HG03432 (cell line): Measurements from ENCODE around the gene RBM27.
"Not testable (repeated sequence)": the region's sequence is repeated elsewhere in the genome, so short reads cannot be mapped to it uniquely, and the experiment has no call there.

Experiments used
- ATAC-seq: cut with Tn5 transposase; IDR thresholded peaks from one replicate; pipeline ENCODE4 v1.9.1; 2021; ENCODE audit warnings: mild to moderate bottlenecking, moderate library complexity; ENCODE audit not compliant: unreplicated experiment

The RBM27 gene

DNA sequence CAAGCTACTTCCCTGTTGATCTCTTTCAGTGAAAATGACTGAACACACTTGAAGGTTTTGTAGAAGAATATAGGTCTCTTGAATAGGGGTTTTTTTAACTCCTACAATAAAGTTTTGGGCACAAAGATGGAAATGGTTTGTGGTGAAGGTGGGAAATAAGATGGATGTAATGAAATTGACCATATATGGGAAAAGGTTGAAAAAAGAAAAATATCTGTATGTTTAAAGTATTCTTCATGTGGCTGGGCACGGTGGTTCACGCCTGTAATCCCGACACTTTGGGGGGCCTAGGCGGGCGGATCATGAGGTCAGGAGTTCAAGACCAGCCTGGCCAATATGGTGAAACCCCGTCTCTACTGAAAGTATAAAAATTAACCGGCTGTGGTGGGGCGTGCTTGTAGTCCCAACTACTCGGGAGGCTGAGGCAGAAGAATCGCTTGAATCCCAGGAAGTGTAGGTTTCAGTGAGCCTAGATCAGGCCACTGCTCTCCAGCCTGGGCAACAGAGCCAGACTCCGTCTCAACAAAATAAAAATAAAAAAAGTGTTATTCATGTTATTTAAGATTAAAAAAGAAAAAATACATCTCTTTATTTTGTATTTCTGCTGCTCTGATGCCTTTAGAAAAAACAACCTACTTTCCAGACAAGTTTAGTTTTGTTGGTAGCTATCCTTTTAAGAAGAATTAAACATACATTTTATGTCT lies 2.2 kb downstream of the RBM27 start:
- no peak for ATAC-seq

DNA sequence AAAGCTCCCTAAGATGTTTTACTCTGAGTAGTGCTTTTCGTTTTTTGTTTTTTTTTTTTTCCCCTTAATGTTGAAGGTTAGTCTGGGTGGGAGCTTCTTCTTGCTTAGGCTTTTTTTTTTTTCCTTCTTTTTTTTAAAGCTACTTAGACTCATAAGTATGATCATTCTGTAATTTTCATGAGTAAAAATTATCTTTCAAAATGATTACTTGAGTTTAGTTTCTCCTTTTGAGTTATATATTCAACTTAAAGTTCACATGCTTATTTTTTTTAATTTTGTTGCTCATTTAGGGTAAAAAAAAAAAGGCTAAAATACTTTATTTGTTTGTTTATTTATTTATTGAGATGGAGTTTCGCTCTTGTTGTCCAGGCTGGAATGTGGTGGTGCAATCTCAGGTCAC lies 2.9 kb downstream of the RBM27 start:
- no peak for ATAC-seq

GRCh38 chr5:146208916-146209522 lies 5.6 kb downstream of the RBM27 start:
- no peak for ATAC-seq

DNA sequence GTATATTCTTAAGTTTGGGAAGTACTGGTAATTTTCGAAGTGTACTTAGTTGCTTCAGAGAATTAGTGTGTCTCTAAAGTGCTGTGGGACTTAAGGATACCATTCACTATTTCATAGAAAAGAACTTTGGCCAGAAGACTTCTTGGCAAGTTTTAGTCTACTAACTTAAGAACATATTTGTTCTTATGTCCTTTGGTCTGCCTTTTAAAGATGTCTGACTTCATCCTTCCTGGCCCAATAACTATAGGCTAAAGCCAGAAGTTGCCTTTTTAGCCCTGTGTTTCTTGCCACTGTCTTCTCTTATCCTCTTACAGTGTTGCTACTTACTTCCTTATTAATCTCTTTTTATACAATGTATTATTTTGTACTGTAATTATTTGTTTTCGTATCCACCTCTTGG lies 6.3 kb downstream of the RBM27 start:
- no peak for ATAC-seq

DNA sequence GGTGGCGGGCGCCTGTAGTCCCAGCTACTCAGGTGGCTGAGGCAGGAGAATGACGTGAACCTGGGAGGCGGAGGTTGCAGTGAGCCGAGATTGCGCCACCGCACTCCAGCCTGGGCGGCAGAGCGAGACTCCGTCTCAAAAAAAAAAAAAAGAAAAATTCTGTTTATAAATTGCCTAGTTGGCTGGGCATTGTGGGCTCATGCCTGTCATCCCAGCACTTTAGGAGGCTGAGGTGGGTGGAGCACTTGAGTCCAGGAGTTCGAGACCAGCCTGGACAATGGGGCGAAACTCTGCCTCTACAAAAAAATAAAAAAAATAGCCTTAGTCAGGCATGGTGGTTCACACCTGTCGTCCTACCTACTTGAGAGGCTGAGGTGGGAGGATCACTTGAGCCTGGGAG lies 7.4 kb downstream of the RBM27 start:
- not testable (repeated sequence) for ATAC-seq

DNA sequence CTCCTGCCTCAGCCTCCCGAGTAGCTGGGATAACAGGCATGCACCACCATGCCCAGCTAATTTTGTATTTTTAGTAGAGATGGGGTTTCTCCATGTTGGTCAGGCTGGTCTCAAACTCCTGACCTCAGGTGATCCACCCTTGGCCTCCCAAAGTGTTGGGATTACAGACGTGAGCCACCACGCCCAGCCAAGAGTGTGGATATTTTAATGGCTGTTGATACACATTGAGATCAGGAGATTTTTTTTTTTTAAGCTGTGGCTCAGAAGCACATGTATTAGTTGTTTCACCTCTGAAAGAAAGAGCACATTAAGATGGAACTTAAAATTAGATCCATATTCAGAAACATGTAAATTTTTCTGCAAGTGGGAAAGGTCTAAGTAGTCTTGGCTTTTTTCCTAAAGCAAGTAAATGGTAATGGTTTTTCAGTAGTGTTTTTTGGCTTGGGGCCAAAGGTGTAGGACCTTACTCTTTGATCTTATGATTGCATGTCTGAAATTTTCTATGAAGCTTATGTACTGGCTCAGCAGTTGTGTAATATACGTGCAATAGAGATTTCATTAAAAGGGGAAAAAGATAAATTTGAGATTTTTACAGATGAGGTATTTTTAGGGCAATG lies 9.9 kb downstream of the RBM27 start:
- ATAC-seq: no peak

GRCh38 chr5:146214881-146215280 lies 11.5 kb downstream of the RBM27 start:
- peak; percentile 63 for ATAC-seq

DNA sequence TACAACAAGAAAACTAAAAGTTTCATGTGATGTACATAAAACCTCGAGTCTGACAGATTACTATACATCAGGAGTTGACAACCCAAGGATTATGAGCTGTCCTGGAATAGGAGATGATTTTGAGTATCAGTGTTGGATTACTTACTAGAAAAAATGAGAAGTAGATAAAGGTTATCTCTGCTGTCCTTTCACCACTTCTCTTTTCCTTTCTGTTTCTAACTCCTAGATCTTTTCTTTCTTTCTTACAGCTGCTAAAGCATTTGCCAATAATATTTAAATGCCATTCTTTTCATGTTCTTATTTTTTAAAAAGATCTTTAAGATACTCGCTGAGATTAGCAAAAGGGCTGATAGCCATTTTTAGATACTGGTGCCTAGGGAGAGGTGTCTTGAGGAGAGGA lies 14.8 kb downstream of the RBM27 start:
- no peak for ATAC-seq

DNA sequence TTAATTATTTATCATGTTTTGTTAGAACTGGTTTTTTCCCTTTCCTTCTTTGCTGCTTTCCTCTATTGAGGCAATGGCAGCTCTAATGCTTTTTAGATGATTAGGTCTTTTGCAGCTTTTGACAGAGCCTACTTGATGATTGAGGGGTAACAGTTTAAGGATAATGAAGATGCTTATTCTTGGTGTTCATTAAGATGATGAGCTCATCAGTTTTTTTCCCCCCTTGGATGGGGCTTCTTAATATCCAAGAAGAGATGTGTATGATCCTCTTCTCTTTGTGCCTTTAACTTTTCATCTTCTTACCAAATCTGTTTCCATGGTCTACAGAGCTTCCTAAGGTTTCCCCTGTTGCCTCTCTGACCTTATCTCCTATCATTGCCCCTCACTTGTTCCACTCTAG lies 15.8 kb downstream of the RBM27 start:
- ATAC-seq: no peak

GRCh38 chr5:146221234-146221633 lies 17.8 kb downstream of the RBM27 start:
- no peak for ATAC-seq

DNA sequence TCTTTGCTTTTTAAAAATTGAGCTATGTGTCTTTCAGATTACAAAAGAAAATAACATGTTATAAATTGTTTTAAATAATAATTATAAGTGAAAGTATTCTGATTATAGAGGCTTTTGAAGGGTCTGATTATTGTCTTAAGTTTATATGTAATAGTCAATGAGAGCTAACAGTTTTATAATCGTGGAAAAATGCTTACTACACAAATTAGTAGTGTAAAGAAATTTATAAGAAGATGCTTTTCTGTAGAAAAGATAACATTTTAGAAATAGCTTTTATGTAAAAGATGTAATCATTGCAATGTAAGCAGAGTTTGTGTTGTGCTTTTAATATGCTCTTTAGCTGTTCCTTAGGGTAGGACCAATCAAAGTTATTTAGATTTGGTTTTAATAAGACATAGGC lies 18.6 kb downstream of the RBM27 start:
- no peak for ATAC-seq

DNA sequence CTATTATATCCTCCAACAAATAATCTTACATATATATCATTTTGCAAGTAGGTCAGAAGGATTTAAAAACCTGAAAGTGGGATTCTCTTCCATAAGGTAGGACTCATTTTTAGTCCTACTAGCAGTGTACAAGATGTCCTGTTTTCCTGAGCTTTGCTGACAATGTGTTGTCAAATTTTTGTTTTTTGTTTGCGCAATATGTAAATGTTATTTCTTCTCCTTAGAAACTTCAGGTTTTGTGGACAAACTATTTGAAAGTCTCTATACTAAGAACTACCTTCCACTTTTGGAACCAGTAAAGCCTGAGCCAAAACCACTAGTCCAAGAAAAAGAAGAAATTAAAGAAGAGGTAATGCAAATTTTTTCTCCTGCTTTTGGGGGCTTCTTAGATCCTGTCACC lies 19.8 kb downstream of the RBM27 start:
- ATAC-seq: no peak

- no peak for ATAC-seq
Observed at GRCh38 chr5:146229222-146229621, 25.8 kb downstream of the RBM27 start.

DNA sequence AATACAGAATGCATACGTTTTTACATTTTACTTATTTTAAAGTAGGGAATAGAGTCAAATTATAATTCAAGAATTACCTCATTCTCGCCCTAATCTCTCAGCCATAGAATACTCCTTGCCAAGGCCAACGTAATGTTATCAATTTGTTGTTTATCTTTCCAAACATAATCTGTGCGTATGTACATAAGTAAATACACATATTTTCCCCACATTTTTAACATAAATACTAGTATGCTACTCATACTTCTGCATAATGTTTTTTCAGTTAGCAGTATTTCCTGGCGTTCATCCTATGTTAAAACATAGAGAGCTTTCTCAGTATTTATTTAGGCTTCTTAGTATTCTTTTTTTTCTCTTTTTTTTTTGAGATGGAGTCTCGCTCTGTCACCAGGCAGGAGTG lies 28.8 kb downstream of the RBM27 start:
- no peak for ATAC-seq

DNA sequence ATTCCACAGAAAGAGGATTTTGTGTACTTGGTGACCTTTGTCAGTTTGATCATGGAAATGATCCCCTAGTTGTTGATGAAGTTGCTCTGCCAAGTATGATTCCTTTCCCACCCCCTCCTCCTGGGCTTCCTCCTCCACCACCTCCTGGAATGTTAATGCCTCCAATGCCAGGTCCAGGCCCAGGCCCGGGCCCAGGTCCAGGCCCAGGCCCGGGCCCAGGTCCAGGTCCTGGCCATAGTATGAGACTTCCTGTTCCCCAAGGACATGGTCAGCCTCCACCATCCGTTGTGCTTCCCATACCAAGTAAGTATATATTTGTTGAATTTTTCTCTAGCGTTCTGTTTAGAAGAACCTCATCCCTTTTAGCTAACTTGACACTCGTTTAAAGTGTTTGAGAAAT lies 30.0 kb downstream of the RBM27 start:
- ATAC-seq: no peak

DNA sequence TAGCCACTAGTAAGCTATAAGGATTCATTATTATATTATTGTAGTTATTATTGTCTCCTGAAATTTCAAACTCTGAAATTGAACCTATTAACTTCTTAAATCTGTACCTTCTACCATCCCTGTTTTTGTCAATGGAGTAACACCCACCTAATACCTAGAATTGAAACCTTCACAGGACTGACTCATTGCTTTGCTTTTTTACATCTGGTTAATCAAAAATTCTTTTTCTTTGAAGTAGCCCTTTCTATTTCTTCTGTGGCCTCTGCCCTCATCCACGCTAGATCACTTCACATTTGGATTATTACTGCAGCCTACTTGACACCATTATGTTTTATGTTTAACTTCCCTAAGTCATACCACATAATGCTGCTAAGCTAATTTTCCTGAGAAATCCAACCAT lies 35.6 kb downstream of the RBM27 start:
- peak; percentile 87 for ATAC-seq

DNA sequence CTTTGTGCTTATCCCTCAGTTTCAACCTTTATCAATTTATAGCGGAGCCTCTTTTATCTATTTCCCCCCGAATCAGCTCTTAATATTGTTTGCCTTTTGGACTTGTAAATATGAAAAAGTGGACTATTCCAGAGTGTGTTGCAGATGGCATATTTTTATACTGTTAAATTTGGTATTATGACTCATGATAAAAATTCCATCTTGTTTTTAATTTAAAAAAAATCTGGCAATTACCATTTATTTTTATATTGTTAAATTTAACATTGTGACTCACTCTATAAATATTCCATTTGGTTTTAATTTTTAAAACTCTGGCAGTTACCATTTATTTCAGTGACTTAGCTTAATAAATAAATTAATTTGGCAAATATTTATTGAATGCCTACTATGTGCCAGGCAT lies 37.5 kb downstream of the RBM27 start:
- ATAC-seq: no peak

GRCh38 chr5:146243247-146243646 lies 39.8 kb downstream of the RBM27 start:
- ATAC-seq: no peak

- ATAC-seq: no peak
Observed at GRCh38 chr5:146248561-146248960, 45.2 kb downstream of the RBM27 start.

- peak; percentile 56 for ATAC-seq
Observed at GRCh38 chr5:146249801-146250200, 46.4 kb downstream of the RBM27 start.
